ENCODE measurements around the gene DHX30. TPM values are rescaled to one million over a fixed set of nuclear protein-coding genes. Genes with fewer than 3 reads are reported as not detected.
A peak's percentile ranks its signal among the peaks of the same experiment; 100 is the strongest.

Gene DHX30
- total RNA-seq, 6 experiments from 2014 or later: 54.1 to 64.0 (median 58.4) TPM

GRCh38 chr3:47871389-47871788 lies 68.5 kb downstream of the DHX30 start:
- Mint-ChIP-seq H3K4me1 (ENCODE audit: low read depth) (no peaks in the 10 kb centered on the region; the same call in 1 of the 2 replicates), H3K27me3 (ENCODE audit: insufficient read depth) (peaks cover 9% of the 10 kb centered on the region; the same call in 1 of the 2 replicates), H3K9me3 (no peaks in the 10 kb centered on the region), H3K36me3 (ENCODE audit: low read depth) (peaks cover 54% of the 10 kb centered on the region), H3K27ac (no peak overlapping the region), H3K4me3 (no peak overlapping the region)
- no peak for DNase-seq
- TF ChIP-seq, protein P1, sequence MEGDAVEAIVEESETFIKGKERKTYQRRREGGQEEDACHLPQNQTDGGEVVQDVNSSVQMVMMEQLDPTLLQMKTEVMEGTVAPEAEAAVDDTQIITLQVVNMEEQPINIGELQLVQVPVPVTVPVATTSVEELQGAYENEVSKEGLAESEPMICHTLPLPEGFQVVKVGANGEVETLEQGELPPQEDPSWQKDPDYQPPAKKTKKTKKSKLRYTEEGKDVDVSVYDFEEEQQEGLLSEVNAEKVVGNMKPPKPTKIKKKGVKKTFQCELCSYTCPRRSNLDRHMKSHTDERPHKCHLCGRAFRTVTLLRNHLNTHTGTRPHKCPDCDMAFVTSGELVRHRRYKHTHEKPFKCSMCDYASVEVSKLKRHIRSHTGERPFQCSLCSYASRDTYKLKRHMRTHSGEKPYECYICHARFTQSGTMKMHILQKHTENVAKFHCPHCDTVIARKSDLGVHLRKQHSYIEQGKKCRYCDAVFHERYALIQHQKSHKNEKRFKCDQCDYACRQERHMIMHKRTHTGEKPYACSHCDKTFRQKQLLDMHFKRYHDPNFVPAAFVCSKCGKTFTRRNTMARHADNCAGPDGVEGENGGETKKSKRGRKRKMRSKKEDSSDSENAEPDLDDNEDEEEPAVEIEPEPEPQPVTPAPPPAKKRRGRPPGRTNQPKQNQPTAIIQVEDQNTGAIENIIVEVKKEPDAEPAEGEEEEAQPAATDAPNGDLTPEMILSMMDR (IDR thresholded peaks at IDR 0.05): no peak

DNA sequence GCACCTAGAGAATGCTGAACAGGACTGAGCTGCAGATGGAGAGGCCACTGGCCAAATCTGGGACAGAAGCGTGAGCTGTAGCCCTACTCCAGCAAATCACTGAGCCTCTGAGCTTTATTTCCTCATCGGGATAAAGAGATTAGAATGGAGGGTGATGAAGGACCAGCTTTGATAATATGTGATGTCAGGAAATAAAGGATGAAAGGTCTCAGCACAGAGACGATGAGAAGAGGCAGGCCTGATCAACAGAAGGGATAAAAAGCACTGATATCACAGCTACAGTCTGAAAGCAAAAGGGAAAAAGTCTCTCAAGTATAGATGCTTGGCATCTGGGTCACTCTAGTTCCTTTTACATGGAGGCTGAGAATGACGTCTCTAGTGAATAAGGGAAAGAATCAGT lies 70.0 kb downstream of the DHX30 start:
- H3K27ac Mint-ChIP-seq: no peak overlapping the region
- peaks cover 5% of the 10 kb centered on the region; the same call in 1 of the 2 replicates for H3K27me3 Mint-ChIP-seq (ENCODE audit: insufficient read depth)
- H3K4me3 Mint-ChIP-seq: no peak overlapping the region
- TF ChIP-seq, protein P1 (IDR thresholded peaks at IDR 0.05): no peak
- peaks cover 9% of the 10 kb centered on the region for H3K4me1 Mint-ChIP-seq (ENCODE audit: low read depth)
- peaks cover 46% of the 10 kb centered on the region for H3K36me3 Mint-ChIP-seq (ENCODE audit: low read depth)
- no peak for DNase-seq
- H3K9me3 Mint-ChIP-seq: no peaks in the 10 kb centered on the region

- no peak overlapping the region for H3K4me3 Mint-ChIP-seq
- TF ChIP-seq, protein P1 (IDR thresholded peaks at IDR 0.05): no peak
- no peak overlapping the region for H3K27ac Mint-ChIP-seq
- no peaks in the 10 kb centered on the region for H3K9me3 Mint-ChIP-seq
- peaks cover 24% of the 10 kb centered on the region for H3K4me1 Mint-ChIP-seq (ENCODE audit: low read depth)
- no peak for DNase-seq
- peaks cover 6% of the 10 kb centered on the region; the same call in 1 of the 2 replicates for H3K27me3 Mint-ChIP-seq (ENCODE audit: insufficient read depth)
- peaks cover 41% of the 10 kb centered on the region for H3K36me3 Mint-ChIP-seq (ENCODE audit: low read depth)
Observed at GRCh38 chr3:47874438-47874837, 71.5 kb downstream of the DHX30 start.

GRCh38 chr3:47874913-47875312 lies 72.0 kb downstream of the DHX30 start:
- Mint-ChIP-seq H3K4me3 (no peak overlapping the region), H3K36me3 (ENCODE audit: low read depth) (peaks cover 36% of the 10 kb centered on the region), H3K27ac (peak overlapping the region; percentile 23), H3K9me3 (no peaks in the 10 kb centered on the region), H3K4me1 (ENCODE audit: low read depth) (peaks cover 24% of the 10 kb centered on the region), H3K27me3 (ENCODE audit: insufficient read depth) (peaks cover 6% of the 10 kb centered on the region; the same call in 1 of the 2 replicates)
- no peak for DNase-seq
- TF ChIP-seq, protein P1 (IDR thresholded peaks at IDR 0.05): no peak

DNA sequence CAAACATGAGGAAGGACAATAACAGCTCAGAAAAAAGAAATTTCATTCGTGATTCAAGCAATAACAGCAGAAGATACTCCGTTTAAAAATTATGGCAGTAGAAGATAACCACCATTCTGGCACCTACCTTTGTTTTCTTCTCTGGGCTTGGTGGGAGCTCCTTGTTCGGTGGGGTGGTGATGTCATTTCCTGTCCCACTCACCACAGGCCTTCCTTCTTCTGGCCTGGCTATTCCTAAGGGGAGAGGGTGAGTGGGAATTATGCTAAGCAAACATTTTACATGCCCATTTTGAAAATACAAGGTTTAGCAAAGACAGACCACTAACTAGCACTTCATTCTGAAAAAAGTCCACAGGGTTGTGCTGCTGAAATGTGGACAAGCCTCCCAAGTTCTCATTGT lies 74.4 kb downstream of the DHX30 start:
- H3K27ac Mint-ChIP-seq: peak overlapping the region; percentile 53
- no peaks in the 10 kb centered on the region for H3K9me3 Mint-ChIP-seq
- no peak overlapping the region for H3K4me3 Mint-ChIP-seq
- H3K36me3 Mint-ChIP-seq (ENCODE audit: low read depth): peaks cover 12% of the 10 kb centered on the region
- peaks cover 24% of the 10 kb centered on the region for H3K4me1 Mint-ChIP-seq (ENCODE audit: low read depth)
- TF ChIP-seq, protein P1 (IDR thresholded peaks at IDR 0.05): no peak
- peaks cover 3% of the 10 kb centered on the region for H3K27me3 Mint-ChIP-seq (ENCODE audit: insufficient read depth)
- no peak for DNase-seq

GRCh38 chr3:47877719-47878118 lies 74.8 kb downstream of the DHX30 start:
- TF ChIP-seq, protein P1 (IDR thresholded peaks at IDR 0.05): no peak
- H3K9me3 Mint-ChIP-seq: no peaks in the 10 kb centered on the region
- peaks cover 12% of the 10 kb centered on the region for H3K36me3 Mint-ChIP-seq (ENCODE audit: low read depth)
- peaks cover 2% of the 10 kb centered on the region for H3K27me3 Mint-ChIP-seq (ENCODE audit: insufficient read depth)
- peak overlapping the region; percentile 53 for H3K27ac Mint-ChIP-seq
- H3K4me1 Mint-ChIP-seq (ENCODE audit: low read depth): peaks cover 24% of the 10 kb centered on the region
- DNase-seq: no peak
- no peak overlapping the region for H3K4me3 Mint-ChIP-seq
